NCI-H146 (cell line): Measurements from ENCODE around the gene UBE3A.

Experiments
- DNase-seq: peaks from one replicate; lab custom pipeline; 2025; lab: John Stamatoyannopoulos, UW

The UBE3A gene

DNA sequence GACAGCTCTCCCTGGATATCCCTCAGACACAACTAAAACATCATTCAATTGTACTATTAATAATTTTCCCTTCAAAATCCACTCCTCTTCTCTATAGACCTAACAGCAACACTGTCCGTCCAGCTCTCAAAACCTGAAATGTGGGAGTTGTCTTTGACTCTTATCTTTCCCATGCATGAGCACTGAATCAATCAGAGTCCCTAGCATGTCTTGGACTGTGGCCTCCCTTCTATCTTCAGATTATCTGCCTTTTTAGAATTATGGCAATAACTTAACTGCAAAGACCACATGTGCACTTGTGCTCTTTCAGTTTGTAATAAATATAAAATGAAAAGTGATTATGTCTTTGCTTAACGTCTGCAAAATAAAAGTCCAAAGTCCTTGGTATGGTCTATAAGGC lies 107.0 kb downstream of the UBE3A start:
- DNase-seq, result no peak

DNA sequence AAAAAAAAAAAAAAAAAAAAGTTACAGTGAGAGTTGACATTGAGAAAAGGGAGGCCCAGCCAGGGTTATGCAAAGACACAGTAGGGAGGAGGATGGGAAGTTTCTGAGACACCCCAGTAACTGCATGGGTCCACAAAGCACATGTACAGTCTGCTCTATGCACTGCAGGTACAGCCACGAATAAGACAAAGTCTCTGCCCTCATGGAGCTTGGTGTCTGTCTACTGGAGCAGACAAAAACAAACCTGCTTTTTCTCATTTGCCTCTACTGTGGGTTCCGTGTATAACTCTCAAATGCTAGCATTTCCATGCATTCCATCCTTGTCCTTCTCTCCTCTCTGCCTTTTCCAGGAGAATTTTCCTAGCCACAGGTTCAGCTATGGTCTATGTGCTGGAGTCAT lies 107.4 kb downstream of the UBE3A start:
- DNase-seq, result no peak

DNA sequence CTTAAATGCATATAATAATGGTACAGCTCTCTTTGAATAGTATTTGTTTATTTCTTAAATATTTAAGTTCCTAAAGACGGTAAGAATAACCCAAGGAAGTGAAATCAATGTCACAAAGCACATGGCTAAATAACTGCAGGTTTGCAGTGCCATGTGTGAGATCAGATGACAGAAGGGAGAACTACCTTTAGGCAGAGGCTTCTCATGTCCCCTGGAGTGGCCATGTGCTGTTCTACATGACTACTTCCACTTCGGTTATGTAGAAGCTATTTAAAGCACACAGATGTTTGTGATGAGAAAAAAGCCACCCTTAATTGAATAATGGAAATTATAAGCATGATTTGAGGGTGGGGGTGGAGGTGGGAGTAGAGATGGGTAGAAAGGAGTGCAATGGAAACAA lies 109.1 kb downstream of the UBE3A start:
- no peak for DNase-seq

DNA sequence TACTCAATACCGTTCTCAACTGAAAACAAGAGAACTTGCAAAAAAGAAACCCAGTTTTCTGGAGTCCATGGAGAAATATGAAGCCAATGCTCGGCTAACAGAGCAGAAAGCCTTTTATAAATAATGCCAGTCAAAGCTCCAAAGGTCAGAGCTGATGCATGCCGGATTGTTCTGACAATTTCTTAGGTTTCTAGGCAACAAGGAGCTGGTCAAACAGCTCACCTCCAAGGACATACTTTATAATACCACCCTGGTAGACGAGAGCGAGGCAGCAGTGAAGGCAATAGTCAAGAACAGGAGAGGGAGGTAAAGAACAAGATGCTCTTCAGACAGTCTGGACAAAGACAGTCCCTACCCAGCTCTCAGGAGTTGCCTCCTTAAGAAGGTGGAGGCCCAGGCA lies 111.1 kb downstream of the UBE3A start:
- DNase-seq, result no peak

DNA sequence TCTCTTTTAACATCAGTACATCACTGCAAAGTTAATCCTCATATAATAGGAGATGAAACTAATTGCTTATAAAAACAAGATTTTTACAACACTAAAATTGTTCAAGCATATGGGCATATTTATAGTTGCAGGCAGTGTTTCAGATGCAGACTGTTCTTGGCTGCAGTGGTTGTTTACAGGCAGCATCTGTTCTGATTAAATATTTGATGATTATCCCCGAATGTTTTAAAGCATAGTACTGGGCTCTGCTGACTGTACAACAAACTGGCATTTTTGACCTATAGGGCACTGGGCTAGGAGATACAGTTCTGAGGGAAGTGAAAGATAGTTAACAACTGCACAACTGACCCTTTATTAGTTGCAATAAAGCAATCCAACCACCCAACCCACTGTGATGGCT lies 113.6 kb downstream of the UBE3A start:
- no peak for DNase-seq

DNA sequence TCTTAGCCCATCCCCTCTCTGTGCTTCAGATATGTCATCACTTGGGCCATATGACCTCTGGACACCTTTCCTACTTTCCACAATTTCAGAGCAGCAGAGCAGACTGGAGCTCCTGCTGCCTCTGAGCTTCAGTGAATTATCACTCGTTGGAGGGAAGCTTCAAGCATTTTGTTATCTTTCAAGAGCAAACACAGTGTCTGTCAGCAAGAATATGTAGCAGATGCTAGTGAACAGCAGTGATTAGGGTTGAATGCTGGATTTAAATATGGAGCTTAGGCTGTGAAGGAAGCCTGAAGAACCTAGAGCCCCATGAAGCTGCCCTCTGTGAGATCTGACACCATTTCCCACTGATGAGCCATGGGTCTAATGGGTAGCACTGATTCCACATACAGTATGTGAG lies 115.4 kb downstream of the UBE3A start:
- DNase-seq, result no peak

DNA sequence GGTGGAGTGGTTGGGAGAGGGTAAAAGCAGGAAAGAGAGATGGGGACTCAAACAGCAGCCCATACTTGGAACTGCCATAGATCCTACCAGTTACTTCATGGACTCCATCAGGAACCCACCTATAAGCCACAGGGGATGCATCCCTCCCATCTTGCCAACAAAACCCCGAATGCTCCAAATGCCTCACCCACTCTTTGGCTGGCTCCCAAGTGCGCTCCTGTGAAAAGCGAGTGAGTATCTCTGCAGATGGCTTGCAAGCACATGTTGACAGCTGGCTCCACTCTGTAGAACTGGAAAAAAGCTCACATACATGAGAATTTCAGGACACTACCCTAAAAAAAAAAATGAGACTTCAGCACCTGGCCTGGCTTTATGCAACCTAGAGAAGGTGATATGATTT lies 151.0 kb downstream of the UBE3A start:
- DNase-seq, result no peak
